GM23338 (cell line): Measurements from ENCODE around the gene XXYLT1.

Source experiments
- CREB1 ChIP-seq: fragments of 250-450 bp; sonication (Bioruptor Pico); IDR thresholded peaks from 2 replicates; pipeline ENCODE4 v1.5.0; 2020; ENCODE audit warnings: low read depth, mild to moderate bottlenecking, moderate library complexity
- EZH2 ChIP-seq: fragments of 200-600 bp; sonication (generic); IDR thresholded peaks from one replicate; pipeline ENCODE4 v1.8.0; 2017; ENCODE audit warnings: antibody characterized with exemption, mild to moderate bottlenecking, low read depth; ENCODE audit not compliant: unreplicated experiment
- EZH2phosphoT487 ChIP-seq: fragments of 200-600 bp; sonication (generic); IDR thresholded peaks from one replicate; pipeline ENCODE4 v1.8.1; 2018; ENCODE audit warnings: antibody characterized with exemption; ENCODE audit not compliant: unreplicated experiment
- JUNB ChIP-seq: IDR thresholded peaks from one replicate; pipeline ENCODE4 v1.6.1; 2016; ENCODE audit warnings: antibody characterized with exemption; ENCODE audit not compliant: unreplicated experiment
- POLR2AphosphoS5 ChIP-seq: IDR thresholded peaks from 2 replicates; pipeline ENCODE4 v1.6.1; 2016; ENCODE audit warnings: antibody characterized with exemption, low read depth
- STAT1 ChIP-seq: IDR thresholded peaks from one replicate; pipeline ENCODE4 v1.6.1; 2016; ENCODE audit warnings: antibody characterized with exemption; ENCODE audit not compliant: unreplicated experiment
- ZNF114 ChIP-seq: fragments of 250-450 bp; sonication (Bioruptor Pico); IDR thresholded peaks from 2 replicates; pipeline ENCODE4 v1.5.0; 2020; ENCODE audit warnings: mild to moderate bottlenecking, moderate library complexity
- TF ChIP-seq, protein P1 (sequence below), 2 experiments: fragments of 200-600 bp in 1 of 2; sonication (generic) in 1 of 2; conservative IDR thresholded peaks; 2 replicates each; pipeline versions ENCODE4 v1.5.1 to v1.6.1; 2016 to 2017; ENCODE audit warnings: antibody characterized with exemption in 2 of 2, low read depth in 2 of 2, mild to moderate bottlenecking in 2 of 2, moderate library complexity in 1 of 2
- TF ChIP-seq, protein P2 (sequence below): IDR thresholded peaks from one replicate; pipeline ENCODE4 v1.6.1; 2018; ENCODE audit warnings: antibody characterized with exemption; ENCODE audit not compliant: unreplicated experiment
- TF ChIP-seq, protein P3 (sequence below): fragments of 250-450 bp; sonication (Bioruptor Pico); IDR thresholded peaks from 2 replicates; pipeline ENCODE4 v1.5.0; 2020; ENCODE audit warnings: mild to moderate bottlenecking, moderate library complexity
- TF ChIP-seq, protein P4 (sequence below): IDR thresholded peaks from 2 replicates; pipeline ENCODE4 v1.6.1; 2016; ENCODE audit warnings: antibody characterized with exemption

DNA sequence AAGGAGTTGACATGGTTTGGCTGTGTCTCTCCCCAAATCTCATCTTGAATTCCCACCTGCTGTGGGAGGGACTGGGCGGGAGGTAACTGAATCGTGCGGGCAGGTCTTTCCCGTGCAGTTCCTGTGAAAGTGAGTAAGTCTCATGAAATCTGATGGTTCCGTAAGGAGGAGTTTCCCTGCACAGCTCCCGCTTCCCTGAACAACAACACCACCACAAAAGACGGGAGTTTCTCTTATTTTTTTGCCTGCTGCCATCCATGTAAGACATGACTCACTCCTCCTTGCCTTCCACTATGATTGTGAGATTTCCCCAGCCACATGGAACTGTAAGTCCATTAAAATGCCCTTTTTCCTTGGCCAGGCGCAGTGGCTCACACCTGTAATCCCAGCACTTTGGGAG, 22.7 kb downstream of the XXYLT1 start:
- TF ChIP-seq, protein P1, sequence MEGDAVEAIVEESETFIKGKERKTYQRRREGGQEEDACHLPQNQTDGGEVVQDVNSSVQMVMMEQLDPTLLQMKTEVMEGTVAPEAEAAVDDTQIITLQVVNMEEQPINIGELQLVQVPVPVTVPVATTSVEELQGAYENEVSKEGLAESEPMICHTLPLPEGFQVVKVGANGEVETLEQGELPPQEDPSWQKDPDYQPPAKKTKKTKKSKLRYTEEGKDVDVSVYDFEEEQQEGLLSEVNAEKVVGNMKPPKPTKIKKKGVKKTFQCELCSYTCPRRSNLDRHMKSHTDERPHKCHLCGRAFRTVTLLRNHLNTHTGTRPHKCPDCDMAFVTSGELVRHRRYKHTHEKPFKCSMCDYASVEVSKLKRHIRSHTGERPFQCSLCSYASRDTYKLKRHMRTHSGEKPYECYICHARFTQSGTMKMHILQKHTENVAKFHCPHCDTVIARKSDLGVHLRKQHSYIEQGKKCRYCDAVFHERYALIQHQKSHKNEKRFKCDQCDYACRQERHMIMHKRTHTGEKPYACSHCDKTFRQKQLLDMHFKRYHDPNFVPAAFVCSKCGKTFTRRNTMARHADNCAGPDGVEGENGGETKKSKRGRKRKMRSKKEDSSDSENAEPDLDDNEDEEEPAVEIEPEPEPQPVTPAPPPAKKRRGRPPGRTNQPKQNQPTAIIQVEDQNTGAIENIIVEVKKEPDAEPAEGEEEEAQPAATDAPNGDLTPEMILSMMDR (conservative IDR thresholded peaks at IDR 0.05; ENCODE audit: low read depth in 2 of 2), result no peak
- TF ChIP-seq STAT1 (no peak), CREB1 (CRISPR knock-in tag) (no peak), EZH2phosphoT487 (no peak), POLR2AphosphoS5 (no peak), EZH2 (no peak), ZNF114 (CRISPR knock-in tag) (no peak), JUNB (no peak)
- TF ChIP-seq, protein P2, sequence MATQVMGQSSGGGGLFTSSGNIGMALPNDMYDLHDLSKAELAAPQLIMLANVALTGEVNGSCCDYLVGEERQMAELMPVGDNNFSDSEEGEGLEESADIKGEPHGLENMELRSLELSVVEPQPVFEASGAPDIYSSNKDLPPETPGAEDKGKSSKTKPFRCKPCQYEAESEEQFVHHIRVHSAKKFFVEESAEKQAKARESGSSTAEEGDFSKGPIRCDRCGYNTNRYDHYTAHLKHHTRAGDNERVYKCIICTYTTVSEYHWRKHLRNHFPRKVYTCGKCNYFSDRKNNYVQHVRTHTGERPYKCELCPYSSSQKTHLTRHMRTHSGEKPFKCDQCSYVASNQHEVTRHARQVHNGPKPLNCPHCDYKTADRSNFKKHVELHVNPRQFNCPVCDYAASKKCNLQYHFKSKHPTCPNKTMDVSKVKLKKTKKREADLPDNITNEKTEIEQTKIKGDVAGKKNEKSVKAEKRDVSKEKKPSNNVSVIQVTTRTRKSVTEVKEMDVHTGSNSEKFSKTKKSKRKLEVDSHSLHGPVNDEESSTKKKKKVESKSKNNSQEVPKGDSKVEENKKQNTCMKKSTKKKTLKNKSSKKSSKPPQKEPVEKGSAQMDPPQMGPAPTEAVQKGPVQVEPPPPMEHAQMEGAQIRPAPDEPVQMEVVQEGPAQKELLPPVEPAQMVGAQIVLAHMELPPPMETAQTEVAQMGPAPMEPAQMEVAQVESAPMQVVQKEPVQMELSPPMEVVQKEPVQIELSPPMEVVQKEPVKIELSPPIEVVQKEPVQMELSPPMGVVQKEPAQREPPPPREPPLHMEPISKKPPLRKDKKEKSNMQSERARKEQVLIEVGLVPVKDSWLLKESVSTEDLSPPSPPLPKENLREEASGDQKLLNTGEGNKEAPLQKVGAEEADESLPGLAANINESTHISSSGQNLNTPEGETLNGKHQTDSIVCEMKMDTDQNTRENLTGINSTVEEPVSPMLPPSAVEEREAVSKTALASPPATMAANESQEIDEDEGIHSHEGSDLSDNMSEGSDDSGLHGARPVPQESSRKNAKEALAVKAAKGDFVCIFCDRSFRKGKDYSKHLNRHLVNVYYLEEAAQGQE, result no peak
- TF ChIP-seq, protein P3, sequence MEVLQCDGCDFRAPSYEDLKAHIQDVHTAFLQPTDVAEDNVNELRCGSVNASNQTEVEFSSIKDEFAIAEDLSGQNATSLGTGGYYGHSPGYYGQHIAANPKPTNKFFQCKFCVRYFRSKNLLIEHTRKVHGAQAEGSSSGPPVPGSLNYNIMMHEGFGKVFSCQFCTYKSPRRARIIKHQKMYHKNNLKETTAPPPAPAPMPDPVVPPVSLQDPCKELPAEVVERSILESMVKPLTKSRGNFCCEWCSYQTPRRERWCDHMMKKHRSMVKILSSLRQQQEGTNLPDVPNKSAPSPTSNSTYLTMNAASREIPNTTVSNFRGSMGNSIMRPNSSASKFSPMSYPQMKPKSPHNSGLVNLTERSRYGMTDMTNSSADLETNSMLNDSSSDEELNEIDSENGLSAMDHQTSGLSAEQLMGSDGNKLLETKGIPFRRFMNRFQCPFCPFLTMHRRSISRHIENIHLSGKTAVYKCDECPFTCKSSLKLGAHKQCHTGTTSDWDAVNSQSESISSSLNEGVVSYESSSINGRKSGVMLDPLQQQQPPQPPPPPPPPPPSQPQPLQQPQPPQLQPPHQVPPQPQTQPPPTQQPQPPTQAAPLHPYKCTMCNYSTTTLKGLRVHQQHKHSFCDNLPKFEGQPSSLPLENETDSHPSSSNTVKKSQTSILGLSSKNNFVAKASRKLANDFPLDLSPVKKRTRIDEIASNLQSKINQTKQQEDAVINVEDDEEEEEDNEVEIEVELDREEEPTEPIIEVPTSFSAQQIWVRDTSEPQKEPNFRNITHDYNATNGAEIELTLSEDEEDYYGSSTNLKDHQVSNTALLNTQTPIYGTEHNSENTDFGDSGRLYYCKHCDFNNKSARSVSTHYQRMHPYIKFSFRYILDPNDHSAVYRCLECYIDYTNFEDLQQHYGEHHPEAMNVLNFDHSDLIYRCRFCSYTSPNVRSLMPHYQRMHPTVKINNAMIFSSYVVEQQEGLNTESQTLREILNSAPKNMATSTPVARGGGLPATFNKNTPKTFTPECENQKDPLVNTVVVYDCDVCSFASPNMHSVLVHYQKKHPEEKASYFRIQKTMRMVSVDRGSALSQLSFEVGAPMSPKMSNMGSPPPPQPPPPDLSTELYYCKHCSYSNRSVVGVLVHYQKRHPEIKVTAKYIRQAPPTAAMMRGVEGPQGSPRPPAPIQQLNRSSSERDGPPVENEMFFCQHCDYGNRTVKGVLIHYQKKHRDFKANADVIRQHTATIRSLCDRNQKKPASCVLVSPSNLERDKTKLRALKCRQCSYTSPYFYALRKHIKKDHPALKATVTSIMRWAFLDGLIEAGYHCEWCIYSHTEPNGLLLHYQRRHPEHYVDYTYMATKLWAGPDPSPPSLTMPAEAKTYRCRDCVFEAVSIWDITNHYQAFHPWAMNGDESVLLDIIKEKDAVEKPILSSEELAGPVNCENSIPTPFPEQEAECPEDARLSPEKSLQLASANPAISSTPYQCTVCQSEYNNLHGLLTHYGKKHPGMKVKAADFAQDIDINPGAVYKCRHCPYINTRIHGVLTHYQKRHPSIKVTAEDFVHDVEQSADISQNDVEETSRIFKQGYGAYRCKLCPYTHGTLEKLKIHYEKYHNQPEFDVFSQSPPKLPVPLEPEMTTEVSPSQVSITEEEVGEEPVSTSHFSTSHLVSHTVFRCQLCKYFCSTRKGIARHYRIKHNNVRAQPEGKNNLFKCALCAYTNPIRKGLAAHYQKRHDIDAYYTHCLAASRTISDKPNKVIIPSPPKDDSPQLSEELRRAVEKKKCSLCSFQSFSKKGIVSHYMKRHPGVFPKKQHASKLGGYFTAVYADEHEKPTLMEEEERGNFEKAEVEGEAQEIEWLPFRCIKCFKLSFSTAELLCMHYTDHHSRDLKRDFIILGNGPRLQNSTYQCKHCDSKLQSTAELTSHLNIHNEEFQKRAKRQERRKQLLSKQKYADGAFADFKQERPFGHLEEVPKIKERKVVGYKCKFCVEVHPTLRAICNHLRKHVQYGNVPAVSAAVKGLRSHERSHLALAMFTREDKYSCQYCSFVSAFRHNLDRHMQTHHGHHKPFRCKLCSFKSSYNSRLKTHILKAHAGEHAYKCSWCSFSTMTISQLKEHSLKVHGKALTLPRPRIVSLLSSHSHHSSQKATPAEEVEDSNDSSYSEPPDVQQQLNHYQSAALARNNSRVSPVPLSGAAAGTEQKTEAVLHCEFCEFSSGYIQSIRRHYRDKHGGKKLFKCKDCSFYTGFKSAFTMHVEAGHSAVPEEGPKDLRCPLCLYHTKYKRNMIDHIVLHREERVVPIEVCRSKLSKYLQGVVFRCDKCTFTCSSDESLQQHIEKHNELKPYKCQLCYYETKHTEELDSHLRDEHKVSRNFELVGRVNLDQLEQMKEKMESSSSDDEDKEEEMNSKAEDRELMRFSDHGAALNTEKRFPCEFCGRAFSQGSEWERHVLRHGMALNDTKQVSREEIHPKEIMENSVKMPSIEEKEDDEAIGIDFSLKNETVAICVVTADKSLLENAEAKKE (CRISPR knock-in tag), result no peak
- TF ChIP-seq, protein P4, sequence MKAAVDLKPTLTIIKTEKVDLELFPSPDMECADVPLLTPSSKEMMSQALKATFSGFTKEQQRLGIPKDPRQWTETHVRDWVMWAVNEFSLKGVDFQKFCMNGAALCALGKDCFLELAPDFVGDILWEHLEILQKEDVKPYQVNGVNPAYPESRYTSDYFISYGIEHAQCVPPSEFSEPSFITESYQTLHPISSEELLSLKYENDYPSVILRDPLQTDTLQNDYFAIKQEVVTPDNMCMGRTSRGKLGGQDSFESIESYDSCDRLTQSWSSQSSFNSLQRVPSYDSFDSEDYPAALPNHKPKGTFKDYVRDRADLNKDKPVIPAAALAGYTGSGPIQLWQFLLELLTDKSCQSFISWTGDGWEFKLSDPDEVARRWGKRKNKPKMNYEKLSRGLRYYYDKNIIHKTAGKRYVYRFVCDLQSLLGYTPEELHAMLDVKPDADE, result no peak
